DOHH2 (cell line): Measurements from ENCODE around the gene RNF181.
"Not testable (repeated sequence)": the region's sequence is repeated elsewhere in the genome, so short reads cannot be mapped to it uniquely, and the experiment has no call there.

ENCODE experiments used
- CTCF ChIP-seq: fragments of 200-600 bp; sonication (generic); IDR thresholded peaks from one replicate; pipeline ENCODE4 v1.5.1; 2014; ENCODE audit warnings: antibody characterized with exemption, mild to moderate bottlenecking, low read depth, low read length; ENCODE audit not compliant: poor library complexity, severe bottlenecking
- EZH2phosphoT487 ChIP-seq: fragments of 200-600 bp; sonication (generic); IDR thresholded peaks from 2 replicates; pipeline ENCODE4 v1.6.1; 2017; ENCODE audit warnings: borderline replicate concordance, mild to moderate bottlenecking, antibody characterized with exemption, low read length, moderate library complexity, mixed read lengths

DNA sequence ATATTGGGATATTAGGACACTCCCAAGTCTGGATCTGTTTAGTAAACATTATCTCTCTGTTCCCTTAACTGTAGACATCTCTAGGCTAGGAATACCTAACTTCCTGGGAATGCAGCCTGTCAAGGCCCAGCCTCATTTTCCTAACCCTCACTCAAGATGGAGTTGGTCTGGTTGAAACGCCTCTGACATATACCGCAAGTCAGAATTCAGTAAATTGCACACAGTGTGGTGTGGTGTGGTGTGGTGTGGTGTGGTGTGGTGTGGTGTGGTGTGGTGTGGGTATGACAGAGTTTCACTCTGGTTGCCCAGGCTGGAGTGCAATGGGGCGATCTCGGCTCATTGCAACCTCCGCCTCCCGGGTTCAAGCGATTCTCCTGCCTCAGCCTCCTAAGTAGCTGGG, 19.2 kb downstream of the RNF181 start:
- not testable (repeated sequence) for TF ChIP-seq CTCF, EZH2phosphoT487
